ENCODE data around the gene SLC23A1.

The SLC23A1 gene

DNA sequence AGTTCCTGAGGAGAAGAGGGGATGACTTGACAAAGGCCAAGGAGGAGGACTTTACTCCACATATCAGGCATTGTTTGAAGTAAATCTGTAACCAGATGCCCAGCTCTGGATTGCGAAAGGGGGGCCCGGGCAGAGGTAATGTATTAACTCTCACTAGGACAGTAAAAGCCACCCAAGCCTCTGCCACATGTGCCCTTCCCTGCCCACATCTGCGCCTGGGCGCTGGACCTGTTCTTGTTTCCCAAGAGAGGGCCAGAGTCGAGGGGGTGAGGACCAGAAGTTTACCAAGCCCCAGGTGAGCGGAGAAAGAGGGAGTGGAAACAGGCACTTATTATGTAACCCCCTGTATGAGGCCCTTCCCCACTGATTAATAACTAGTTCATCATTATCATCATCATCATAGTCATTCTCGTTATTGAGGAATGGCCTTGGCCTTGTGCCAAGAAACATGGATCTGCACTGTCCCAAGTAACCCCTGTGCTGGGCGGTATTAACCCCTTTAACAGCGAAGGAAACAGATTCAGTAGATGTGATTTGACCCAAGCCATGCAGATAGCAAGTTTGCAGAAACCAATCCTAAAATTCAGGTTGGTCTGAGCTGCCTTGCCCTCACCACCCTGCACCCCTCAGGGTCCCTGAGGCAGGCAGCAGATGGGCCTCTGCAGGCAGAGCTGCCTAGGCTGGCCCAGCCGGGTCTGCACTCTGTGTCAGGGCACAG, at the start of gene SLC23A1:
Gene SLC23A1 (minus strand): TSS at position 23 of the 718 bp plus-strand sequence. CDS start 44 bp downstream, outside the sequence.
- H3K4me3 Mint-ChIP-seq: no peak within 1 kb of the TSS
- H3K27ac Mint-ChIP-seq: peak within 1 kb of the TSS; percentile 26
- no peaks in the 10 kb centered on the region for H3K27me3 Mint-ChIP-seq (ENCODE audit: low read depth)
- H3K36me3 Mint-ChIP-seq (ENCODE audit: low read depth): peaks cover 2% of the 10 kb centered on the region
- H3K9me3 Mint-ChIP-seq: no peaks in the 10 kb centered on the region
- H3K4me1 Mint-ChIP-seq (ENCODE audit: low read depth): peaks cover 37% of the 10 kb centered on the region

- no peaks in the 10 kb centered on the region for H3K27me3 Mint-ChIP-seq (ENCODE audit: low read depth)
- H3K27ac Mint-ChIP-seq: no peak overlapping the region
- peaks cover 23% of the 10 kb centered on the region for H3K36me3 Mint-ChIP-seq (ENCODE audit: low read depth)
- H3K4me1 Mint-ChIP-seq (ENCODE audit: low read depth): peaks cover 11% of the 10 kb centered on the region
- no peak overlapping the region for H3K4me3 Mint-ChIP-seq
- H3K9me3 Mint-ChIP-seq: no peaks in the 10 kb centered on the region
These were observed 48.6 kb upstream of the SLC23A1 start for GRCh38 chr5:139431706-139432105.

DNA sequence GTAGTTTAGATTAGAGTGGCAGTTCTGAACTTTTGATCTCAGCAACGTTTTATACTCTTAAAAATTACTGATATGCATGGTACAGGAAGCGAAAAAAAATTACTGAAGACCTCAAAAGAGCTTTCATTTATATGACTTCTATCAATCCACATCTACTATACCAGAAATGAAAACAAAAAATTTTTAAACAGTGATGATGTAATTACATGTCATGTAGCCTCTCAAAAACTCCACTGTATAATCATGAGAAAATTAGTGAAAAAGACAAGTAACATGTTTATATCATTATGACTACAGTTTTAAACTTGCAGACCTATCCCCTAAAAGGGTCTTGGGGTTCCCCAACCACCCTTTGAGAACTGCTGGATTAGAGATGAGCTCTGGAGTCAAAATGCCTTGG, 46.9 kb upstream of the SLC23A1 start:
- no peak overlapping the region for H3K27ac Mint-ChIP-seq
- no peaks in the 10 kb centered on the region for H3K27me3 Mint-ChIP-seq (ENCODE audit: low read depth)
- H3K4me1 Mint-ChIP-seq (ENCODE audit: low read depth): peaks cover 9% of the 10 kb centered on the region
- no peaks in the 10 kb centered on the region for H3K9me3 Mint-ChIP-seq
- no peak overlapping the region for H3K4me3 Mint-ChIP-seq
- H3K36me3 Mint-ChIP-seq (ENCODE audit: low read depth): peaks cover 25% of the 10 kb centered on the region

DNA sequence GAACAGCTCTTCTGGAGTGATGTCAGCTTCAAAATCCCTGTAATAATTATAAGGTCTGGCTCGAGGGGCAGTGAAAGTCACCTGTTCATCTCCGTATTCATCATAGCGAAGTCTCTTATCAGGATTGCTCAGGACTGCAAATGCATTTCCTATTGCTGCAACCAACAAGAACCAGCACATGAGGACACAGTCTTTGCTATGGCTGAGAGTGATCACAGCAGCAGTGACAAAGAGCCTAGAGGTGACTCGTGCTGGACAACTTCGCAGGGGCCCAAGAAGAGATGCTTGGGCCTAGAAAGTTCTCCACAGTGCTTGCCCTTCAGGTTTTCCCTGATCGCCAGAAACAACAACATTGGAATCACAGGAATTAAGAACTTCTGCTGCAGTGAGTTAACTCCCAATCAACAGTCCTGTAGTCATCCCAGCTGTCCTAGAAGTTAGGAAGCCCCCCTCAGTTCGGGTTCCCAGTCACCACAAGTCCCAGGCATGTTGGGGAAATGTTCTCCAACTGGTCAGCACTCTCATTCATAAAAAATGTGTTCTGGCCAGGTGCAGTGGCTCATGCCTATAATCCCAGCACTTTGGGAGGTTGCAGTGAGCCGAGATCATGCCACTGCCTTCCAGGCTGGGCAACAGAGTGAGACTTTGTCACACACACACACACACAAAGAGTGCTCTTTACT, 43.2 kb upstream of the SLC23A1 start:
- Mint-ChIP-seq H3K27ac (no peak overlapping the region), H3K4me3 (no peak overlapping the region), H3K4me1 (ENCODE audit: low read depth) (peaks cover 23% of the 10 kb centered on the region), H3K9me3 (no peaks in the 10 kb centered on the region), H3K27me3 (ENCODE audit: low read depth) (no peaks in the 10 kb centered on the region), H3K36me3 (ENCODE audit: low read depth) (peaks cover 32% of the 10 kb centered on the region)

DNA sequence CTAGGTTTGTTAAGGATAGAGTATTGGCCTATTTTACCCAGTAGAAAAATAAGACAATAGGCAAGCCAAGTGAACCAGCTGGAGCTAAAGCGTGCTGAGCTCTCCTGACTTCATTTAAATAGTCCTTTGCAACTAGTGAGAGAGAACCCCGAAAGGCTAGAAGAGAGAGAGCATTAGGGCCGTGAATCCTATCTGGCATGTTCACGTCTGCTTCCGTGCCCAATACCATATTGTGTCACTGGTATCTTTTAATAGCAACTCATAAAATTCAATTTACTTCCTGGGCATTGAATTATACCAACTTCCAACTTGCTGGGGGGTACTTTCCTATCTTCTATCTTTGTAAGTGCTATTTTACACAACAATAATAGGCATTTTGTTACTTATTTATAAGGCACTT, 42.4 kb upstream of the SLC23A1 start:
- Mint-ChIP-seq H3K27me3 (ENCODE audit: low read depth) (no peaks in the 10 kb centered on the region), H3K36me3 (ENCODE audit: low read depth) (peaks cover 31% of the 10 kb centered on the region), H3K4me3 (no peak overlapping the region), H3K9me3 (no peaks in the 10 kb centered on the region), H3K4me1 (ENCODE audit: low read depth) (peaks cover 23% of the 10 kb centered on the region), H3K27ac (no peak overlapping the region)

DNA sequence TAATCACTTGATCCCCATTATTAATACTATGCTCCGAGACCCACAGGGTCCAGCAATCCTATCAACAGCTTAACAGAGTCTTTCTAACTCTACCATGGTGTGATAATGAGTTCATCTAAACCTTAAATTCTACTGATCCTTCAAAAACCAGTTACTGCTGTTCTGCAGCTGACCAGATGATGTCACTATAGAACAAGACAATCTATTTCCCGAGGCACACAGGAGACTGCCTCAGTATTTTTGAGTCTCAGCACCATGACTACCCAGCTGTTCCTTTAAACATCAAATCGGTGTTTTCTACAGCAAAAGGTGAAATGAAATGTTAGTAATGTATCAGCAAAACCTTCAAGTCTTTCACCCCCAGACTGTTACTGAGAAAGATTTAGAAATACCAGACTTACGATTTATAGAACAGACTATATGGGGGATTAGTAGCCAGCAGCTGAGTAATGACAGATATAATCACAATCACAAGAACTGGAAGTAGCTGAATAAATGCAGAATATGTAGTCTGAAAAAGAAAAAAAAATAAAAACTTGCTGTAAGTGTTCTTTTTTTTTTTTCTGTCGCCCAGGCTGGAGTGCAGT, 39.3 kb upstream of the SLC23A1 start:
- Mint-ChIP-seq H3K4me1 (ENCODE audit: low read depth) (peaks cover 25% of the 10 kb centered on the region), H3K27me3 (ENCODE audit: low read depth) (no peaks in the 10 kb centered on the region), H3K36me3 (ENCODE audit: low read depth) (peaks cover 31% of the 10 kb centered on the region), H3K9me3 (no peaks in the 10 kb centered on the region), H3K4me3 (no peak overlapping the region), H3K27ac (peak overlapping the region; percentile 62)

DNA sequence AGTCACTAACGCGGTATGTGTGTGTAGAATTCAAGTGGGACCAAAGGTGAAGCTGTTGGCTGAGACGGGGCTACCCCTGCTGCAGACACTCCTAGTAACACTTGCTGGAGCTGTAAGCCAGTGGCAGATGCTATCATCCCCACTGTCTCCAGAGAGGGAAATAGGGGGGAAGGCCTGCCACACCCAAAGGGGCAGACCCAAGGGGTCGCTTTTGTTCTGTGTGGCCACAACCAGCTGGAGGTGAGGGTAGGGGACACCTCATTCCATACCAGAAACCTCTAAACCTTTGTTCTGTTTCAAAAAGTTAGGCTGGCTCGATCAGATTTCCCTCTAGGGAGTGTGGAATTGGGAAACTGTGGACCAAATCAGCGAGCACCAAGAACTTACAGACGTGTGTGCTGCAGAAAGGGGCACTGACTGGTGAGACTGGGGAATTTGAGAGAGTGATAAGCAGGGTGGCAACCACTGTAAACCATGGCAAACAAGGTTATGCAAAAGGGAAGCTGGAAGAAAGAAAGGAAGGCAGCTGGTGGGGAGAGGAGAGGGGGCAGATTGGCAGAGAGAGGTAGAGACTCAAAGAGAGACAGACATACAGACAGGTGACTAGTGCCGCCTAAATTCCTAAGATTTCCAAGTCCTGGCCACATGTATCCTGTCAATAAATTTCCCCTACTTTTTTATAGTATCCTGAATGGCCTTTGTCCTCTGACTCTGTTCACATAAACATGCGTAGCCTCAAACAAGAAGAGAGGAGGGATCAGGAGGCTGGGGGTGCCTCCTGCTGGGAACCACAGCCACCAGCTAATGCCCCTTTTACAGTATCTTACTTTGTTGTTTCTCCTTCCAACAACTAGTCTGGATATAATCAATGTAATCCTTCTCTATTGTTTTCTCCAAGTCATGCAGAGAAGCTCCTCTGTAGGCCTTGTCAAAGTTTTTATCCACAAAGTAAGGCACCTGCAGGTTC, 36.4 kb upstream of the SLC23A1 start:
- H3K27ac Mint-ChIP-seq: peak overlapping the region; percentile 32

GRCh38 chr5:139418793-139419192, 35.7 kb upstream of the SLC23A1 start:
- Mint-ChIP-seq H3K4me3 (no peak overlapping the region), H3K36me3 (ENCODE audit: low read depth) (peaks cover 33% of the 10 kb centered on the region), H3K27ac (no peak overlapping the region), H3K27me3 (ENCODE audit: low read depth) (no peaks in the 10 kb centered on the region), H3K9me3 (no peaks in the 10 kb centered on the region), H3K4me1 (ENCODE audit: low read depth) (peaks cover 46% of the 10 kb centered on the region)

More for the DNA sequence above, 36.4 kb upstream of the SLC23A1 start:
- H3K36me3 Mint-ChIP-seq (ENCODE audit: low read depth): peaks cover 35% of the 10 kb centered on the region
- H3K9me3 Mint-ChIP-seq: no peaks in the 10 kb centered on the region
- no peaks in the 10 kb centered on the region for H3K27me3 Mint-ChIP-seq (ENCODE audit: low read depth)
- no peak overlapping the region for H3K4me3 Mint-ChIP-seq
- H3K4me1 Mint-ChIP-seq (ENCODE audit: low read depth): peaks cover 44% of the 10 kb centered on the region

DNA sequence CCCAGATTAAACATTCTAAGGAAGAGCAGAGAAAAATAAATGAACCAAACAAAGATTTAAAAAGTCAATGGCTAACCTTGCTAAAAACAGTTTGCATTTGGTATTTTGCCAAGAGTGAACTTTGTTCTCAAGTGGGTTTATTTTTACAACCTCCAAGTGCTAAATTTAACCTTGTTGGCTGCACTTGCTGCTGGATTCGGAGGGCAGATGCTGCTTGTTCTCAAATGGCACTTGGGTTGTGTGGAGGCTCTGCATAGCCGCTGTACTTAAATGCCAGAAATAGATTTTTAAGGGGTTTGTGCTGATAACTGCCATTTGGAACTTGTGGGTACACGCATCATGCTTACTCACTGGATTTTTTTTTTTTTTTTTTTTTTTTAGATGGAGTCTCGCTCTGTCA, 34.1 kb upstream of the SLC23A1 start:
- H3K27me3 Mint-ChIP-seq (ENCODE audit: low read depth): no peaks in the 10 kb centered on the region
- H3K36me3 Mint-ChIP-seq (ENCODE audit: low read depth): peaks cover 35% of the 10 kb centered on the region
- H3K4me1 Mint-ChIP-seq (ENCODE audit: low read depth): peaks cover 55% of the 10 kb centered on the region
- H3K9me3 Mint-ChIP-seq: no peaks in the 10 kb centered on the region
- no peak overlapping the region for H3K27ac Mint-ChIP-seq
- H3K4me3 Mint-ChIP-seq: no peak overlapping the region

GRCh38 chr5:139416651-139417050, 33.6 kb upstream of the SLC23A1 start:
- peak overlapping the region; percentile 91 for H3K27ac Mint-ChIP-seq
- H3K4me3 Mint-ChIP-seq: no peak overlapping the region
- H3K9me3 Mint-ChIP-seq: no peaks in the 10 kb centered on the region
- peaks cover 54% of the 10 kb centered on the region for H3K4me1 Mint-ChIP-seq (ENCODE audit: low read depth)
- H3K27me3 Mint-ChIP-seq (ENCODE audit: low read depth): no peaks in the 10 kb centered on the region
- H3K36me3 Mint-ChIP-seq (ENCODE audit: low read depth): peaks cover 34% of the 10 kb centered on the region

- Mint-ChIP-seq H3K36me3 (ENCODE audit: low read depth) (peaks cover 34% of the 10 kb centered on the region), H3K4me1 (ENCODE audit: low read depth) (peaks cover 54% of the 10 kb centered on the region), H3K4me3 (peak overlapping the region; percentile 63), H3K27ac (peak overlapping the region; percentile 91), H3K9me3 (no peaks in the 10 kb centered on the region), H3K27me3 (ENCODE audit: low read depth) (no peaks in the 10 kb centered on the region)
These were observed 32.8 kb upstream of the SLC23A1 start for GRCh38 chr5:139415869-139416268.

GRCh38 chr5:139415221-139415861, 32.2 kb upstream of the SLC23A1 start:
- Mint-ChIP-seq H3K4me3 (peak overlapping the region; percentile 63), H3K27ac (peak overlapping the region; percentile 91), H3K36me3 (ENCODE audit: low read depth) (peaks cover 33% of the 10 kb centered on the region), H3K4me1 (ENCODE audit: low read depth) (peaks cover 53% of the 10 kb centered on the region), H3K9me3 (no peaks in the 10 kb centered on the region), H3K27me3 (ENCODE audit: low read depth) (no peaks in the 10 kb centered on the region)

DNA sequence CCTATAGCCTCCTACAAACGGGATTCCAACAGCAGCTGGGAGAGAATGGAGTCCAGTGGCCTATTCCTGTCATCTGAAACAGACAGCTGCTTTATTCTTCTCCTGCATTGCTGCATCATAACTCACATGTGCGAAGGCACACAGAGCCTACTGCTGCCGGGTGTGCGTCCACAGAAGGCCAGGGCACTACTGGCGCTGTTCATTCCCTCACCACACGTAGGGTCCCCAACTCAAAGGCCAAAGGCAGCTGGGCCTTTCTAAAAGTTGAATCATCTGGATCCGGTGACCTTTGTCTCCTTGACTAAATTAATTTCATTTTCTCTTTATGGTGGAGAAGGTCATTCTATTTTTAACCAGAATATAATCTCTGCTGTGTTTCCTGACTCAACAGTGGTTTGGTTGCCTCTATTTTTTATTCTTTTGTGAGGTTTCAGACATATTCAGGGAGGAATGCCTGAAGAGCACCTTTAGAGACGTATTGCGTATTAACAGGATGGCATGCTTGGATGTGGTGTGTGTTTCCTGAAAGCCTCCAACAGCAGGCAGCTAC, 31.6 kb upstream of the SLC23A1 start:
- peaks cover 52% of the 10 kb centered on the region for H3K4me1 Mint-ChIP-seq (ENCODE audit: low read depth)
- peak overlapping the region; percentile 91 for H3K27ac Mint-ChIP-seq
- peaks cover 31% of the 10 kb centered on the region for H3K36me3 Mint-ChIP-seq (ENCODE audit: low read depth)
- no peaks in the 10 kb centered on the region for H3K27me3 Mint-ChIP-seq (ENCODE audit: low read depth)
- H3K4me3 Mint-ChIP-seq: peak overlapping the region; percentile 62
- no peaks in the 10 kb centered on the region for H3K9me3 Mint-ChIP-seq

Measured in T-helper 1 cell treated with Interleukin-12 subunit alpha and Interleukin-12 subunit beta and Interleukin-4 antibody, amounts not matched to agents 30 μg/mL and 1 μg/mL, for 36 hours (primary cell).